ENCODE results near the gene UNC13D. TPM values are rescaled to one million over a fixed set of nuclear protein-coding genes. Genes with fewer than 3 reads are reported as not detected.

The UNC13D gene
- total and polyA plus RNA-seq, 9 of the 15 experiments (the other 6 are each of a cell fraction or from before 2014, with no cell fraction given) = 0.86 to 244 (median 69.2) TPM

- Histone ChIP-seq H4K20me1 (replicated peaks; ENCODE audit: control insufficient read depth, insufficient read depth, low read length) (0 out of 2 replicates have a peak, but pooled peaks cover 4% of the 10 kb centered on the region), H3K27ac (ENCODE audit: extremely low read depth, low read depth, low read length) (peak overlapping the region; percentile 45; the same call in 1 of the 3 replicates), H3K36me3 (ENCODE audit: control insufficient read depth, insufficient read depth, low read length) (peaks cover 94% of the 10 kb centered on the region; the same call in 2 of the 3 replicates), H3K9me3 (replicated peaks; ENCODE audit: control insufficient read depth, insufficient read depth, low read depth, low read length) (no peaks in the 10 kb centered on the region), H3K79me2 (ENCODE audit: control insufficient read depth, insufficient read depth, low read length) (peaks cover 3% of the 10 kb centered on the region; the same call in 1 of the 3 replicates), H3K27me3 (ENCODE audit: control insufficient read depth in 2 of 2, insufficient read depth in 2 of 2, low read length in 2 of 2) (no peaks in the 10 kb centered on the region), H2AFZ (ENCODE audit: low read depth, low read length) (no peak overlapping the region), H3K4me2 (ENCODE audit: insufficient read depth, low read length) (no peak overlapping the region), H3K4me3 (no peak overlapping the region), H3K4me1 (replicated peaks in 1 of 2; ENCODE audit: control insufficient read depth in 2 of 2, insufficient read depth in 2 of 2, low read length in 2 of 2) (peaks cover 0 to 57% of the 10 kb centered on the region in 2 experiments; a peak in 3 of 5 replicates), H3K9ac (ENCODE audit: insufficient read depth in 1 of 2, low read depth in 2 of 2, low read length in 2 of 2) (peak overlapping the region in 1 of 2 experiments; percentile 81; a peak in 2 of 4 replicates), H3K9me1 (ENCODE audit: control insufficient read depth, insufficient read depth, low read length) (no peaks in the 10 kb centered on the region)
- CTCF ChIA-PET (ENCODE audit: low intra/inter-chr PET ratio) = interaction anchor here (0.7 kb wide), 1 partner anchor 61 kb away, joined by 4 read pairs; no protein-coding TSS in a partner anchor
- ATAC-seq (peak; percentile 38), FAIRE-seq (no peak), DNase-seq (ENCODE audit: extremely low read depth in 1 of 4, low spot score in 3 of 4) (no peak)
- no TSS peak for BruUV-seq (replicated peaks)
- intact Hi-C loops (cut with micrococcal nuclease) (no loop called here), in situ Hi-C loops (cut with MboI) (no loop called here)
- POLR2A ChIA-PET = interaction anchor here (1.0 to 4.8 kb wide), 7 partner anchors 8 to 57 kb away, joined by 3 to 46 read pairs (median 6); partner anchors contain the start of gene UNC13D
- WGBS (ENCODE audit: insufficient coverage, low coverage, missing lambda C conversion rate) = 80% methylated on average over 6 of the region's 20 CpGs
- TF ChIP-seq TRIM28 (IDR thresholded peaks at IDR 0.05) (no peak), POLR2A (conservative IDR thresholded peaks at IDR 0.05) (peak; percentile 62; the same call in 1 of the 2 replicates), TAF1 (IDR thresholded peaks at IDR 0.05; ENCODE audit: control insufficient read depth, extremely low read depth, insufficient read depth, low read length, severe bottlenecking) (no peak), SUPT5H (IDR thresholded peaks at IDR 0.05) (peak; percentile 48; the same call in 1 of the 2 replicates), E2F4 (CRISPR knock-in tag; IDR thresholded peaks at IDR 0.05; ENCODE audit: low read depth) (no peak), SMARCC2 (IDR thresholded peaks at IDR 0.05; ENCODE audit: low read depth) (no peak), RBFOX2 (IDR thresholded peaks at IDR 0.05; ENCODE audit: low read depth, low read length) (peak; percentile 56), POLR2G (IDR thresholded peaks at IDR 0.05; ENCODE audit: low read depth, low read length) (peak; percentile 50)
Observed at GRCh38 chr17:75832652-75833400, 11.4 kb downstream of the UNC13D start.
